HepG2 (cell line): ENCODE results near the gene FCAMR. TPM values are rescaled to one million over a fixed set of nuclear protein-coding genes. Genes with fewer than 3 reads are reported as not detected.

Experiments
- ATAC-seq: fragments of 200-7000 bp; cut with Tn5 transposase; 3 replicates; pipeline ENCODE4 v1.9.1; 2020; ENCODE audit warnings: mild to moderate bottlenecking, moderate library complexity
- BruUV-seq: library from RNA; stranded (reverse); fragments of 400-500 nt; replicated peaks from 2 replicates; lab custom pipeline; 2021; lab: Mats Ljungman, UMichigan
- CTCF ChIA-PET: fragments of 300-600 bp; formaldehyde crosslinking; extraction: SDS; loops from one replicate; lab custom pipeline; 2021; ENCODE audit warnings: low total read pairs, inconsistent platforms, low intra/inter-chr PET ratio; lab: Yijun Ruan, JAX
- POLR2A ChIA-PET: fragments of 350-600 bp; sonication (Branson Sonifier 250); formaldehyde crosslinking; loops from one replicate; lab custom pipeline; 2020; ENCODE audit warnings: antibody characterized with exemption, inconsistent platforms; lab: Yijun Ruan, JAX
- DNase-seq: peaks from one replicate; pipeline ENCODE4 v3.0.0-alpha.2; 2015; ENCODE audit warnings: low spot score
- FAIRE-seq: peaks from 3 replicates; lab custom pipeline; 2011; peaks lifted over from hg19 to GRCh38; lab: Jason Lieb, UNC
- H2AFZ ChIP-seq: one replicate; pipeline ENCODE4 v1.6.1; 2011; ENCODE audit warnings: low read length, inconsistent platforms
- H3K27ac ChIP-seq: fragments of 300-600 bp; 3 replicates; pipeline ENCODE4 v1.8.0; 2011; ENCODE audit warnings: mixed run types, mild to moderate bottlenecking, mixed read lengths, low read length, inconsistent platforms; ENCODE audit not compliant: insufficient read depth; ENCODE audit errors: extremely low read length
- H3K27me3 ChIP-seq, 2 experiments: fragments of 200-600 bp in 1 of 2; 2 replicates in 1 of 2; 3 replicates in 1 of 2; pipeline versions ENCODE4 v1.6.0 to v1.8.0; 2011; ENCODE audit warnings: low read length in 2 of 2, mild to moderate bottlenecking in 2 of 2, moderate library complexity in 2 of 2, inconsistent platforms in 1 of 2; ENCODE audit not compliant: insufficient read depth in 2 of 2, control insufficient read depth in 1 of 2
- H3K36me3 ChIP-seq, 2 experiments: fragments of 200-600 bp in 1 of 2; replicated peaks in 1 of 2; 2 replicates in 1 of 2; 3 replicates in 1 of 2; pipeline versions ENCODE4 v1.5.1 to v1.8.0; 2011; ENCODE audit warnings: low read length in 2 of 2, inconsistent platforms in 1 of 2; ENCODE audit not compliant: insufficient read depth in 2 of 2, control insufficient read depth in 1 of 2
- H3K4me1 ChIP-seq: 2 replicates; pipeline ENCODE4 v1.5.1; 2012; ENCODE audit warnings: low read length, inconsistent platforms; ENCODE audit not compliant: insufficient read depth
- H3K4me2 ChIP-seq: 2 replicates; pipeline ENCODE4 v1.6.0; 2011; ENCODE audit warnings: low read depth, low read length, inconsistent platforms
- H3K4me3 ChIP-seq, 3 experiments: fragments of 200-600 bp in 1 of 3; sonication (generic), shearing (Covaris generic) in 1 of 3; replicated peaks in 1 of 3; 2 replicates each; pipeline ENCODE4 v1.5.1; 2011 to 2016; ENCODE audit warnings: low read length in 3 of 3, inconsistent platforms in 2 of 3, low read depth in 2 of 3, mild to moderate bottlenecking in 2 of 3, control low read depth in 1 of 3, mixed read lengths in 1 of 3; ENCODE audit not compliant: insufficient read depth in 1 of 3
- H3K79me2 ChIP-seq: one replicate; pipeline ENCODE4 v1.6.1; 2011; ENCODE audit warnings: low read length, inconsistent platforms; ENCODE audit not compliant: insufficient read depth
- H3K9ac ChIP-seq: 2 replicates; pipeline ENCODE4 v1.6.0; 2011; ENCODE audit warnings: mild to moderate bottlenecking, low read depth, low read length, inconsistent platforms; ENCODE audit not compliant: insufficient read depth
- H3K9me3 ChIP-seq: 2 replicates; pipeline ENCODE4 v1.5.1; 2012; ENCODE audit warnings: mild to moderate bottlenecking, low read length
- H4K20me1 ChIP-seq: 2 replicates; pipeline ENCODE4 v1.6.0; 2011; ENCODE audit warnings: inconsistent platforms, mild to moderate bottlenecking, low read length, moderate library complexity; ENCODE audit not compliant: insufficient read depth
- GATAD2A ChIP-seq: IDR thresholded peaks from 2 replicates; pipeline ENCODE4 v1.6.1; 2016
- MIXL1 ChIP-seq: IDR thresholded peaks from 2 replicates; pipeline ENCODE4 v1.6.1; 2016
- NPAS2 ChIP-seq: sonication (generic); formaldehyde crosslinking; IDR thresholded peaks from 2 replicates; pipeline ENCODE4 v1.8.0; 2022; ENCODE audit warnings: mild to moderate bottlenecking, missing genetic modification reagents, borderline replicate concordance
- RAD51 ChIP-seq: fragments of 450-650 bp; IDR thresholded peaks from 2 replicates; pipeline ENCODE4 v1.6.1; 2016; ENCODE audit warnings: borderline replicate concordance
- TMF1 ChIP-seq: sonication (generic); formaldehyde crosslinking; IDR thresholded peaks from 2 replicates; pipeline ENCODE4 v1.8.1; 2022; ENCODE audit warnings: low read depth, missing genetic modification reagents
- ZFP37 ChIP-seq: sonication (generic); formaldehyde crosslinking; IDR thresholded peaks from 2 replicates; pipeline ENCODE4 v1.4.0; 2020; ENCODE audit warnings: missing genetic modification reagents, borderline replicate concordance
- ZNF44 ChIP-seq: sonication (generic); formaldehyde crosslinking; IDR thresholded peaks from 2 replicates; pipeline ENCODE4 v1.5.1; 2020; ENCODE audit warnings: mild to moderate bottlenecking, missing genetic modification reagents
- ZNF772 ChIP-seq: sonication (generic); formaldehyde crosslinking; IDR thresholded peaks from 2 replicates; pipeline ENCODE4 v1.5.0; 2020; ENCODE audit warnings: mild to moderate bottlenecking, missing genetic modification reagents
- WGBS: methylation state at CpG from one replicate; pipeline ENCODE4 v1.1.6; 2017; ENCODE audit warnings: low lambda C conversion rate; 5-methylcytosine and 5-hydroxymethylcytosine counted together
- in situ Hi-C: cut with HindIII; loops from 2 replicates; pipeline ENCODE4 v1.10.0; 2017; ENCODE audit warnings: low pct_unique_long_range_greater_than_20kb; ENCODE audit not compliant: extremely low pct_ligation_motif_present
- intact Hi-C: fragments of 100-400 bp; cut with micrococcal nuclease; formaldehyde crosslinking; loops from one replicate; pipeline ENCODE4 v1.10.0; 2022; ENCODE audit not compliant: unreplicated experiment
- polyA plus RNA-seq, 8 experiments: library from polyadenylated mRNA; depleted of rRNA in 3 of 8; stranded (reverse) in 7 of 8; unstranded in 1 of 8; fragments of >200 nt; fragmentation: Illumina TruSeq in 4 of 8; extraction: Trizol in 4 of 8; gene quantifications; 2 replicates each; pipeline versions ENCODE4 v1.2.1 to v1.2.3, GENCODE V29; 2011 to 2016; ENCODE audit warnings: low read depth in 4 of 8, missing spikeins in 1 of 8, mixed read lengths in 1 of 8; ENCODE audit not compliant: insufficient read depth in 1 of 8
- total RNA-seq, 5 experiments: library from RNA; depleted of rRNA; stranded (reverse); fragments of >200 nt; fragmentation: Illumina TruSeq; extraction: Trizol; gene quantifications; 2 replicates each; pipeline ENCODE4 v1.2.3, GENCODE V29; 2016; ENCODE audit warnings: low read depth in 1 of 5
- TF ChIP-seq, protein P1 (sequence below): sonication (generic); formaldehyde crosslinking; IDR thresholded peaks from 2 replicates; pipeline ENCODE4 v1.8.1; 2022; ENCODE audit warnings: low read depth, mild to moderate bottlenecking, missing genetic modification reagents
- TF ChIP-seq, protein P2 (sequence below): sonication (generic); formaldehyde crosslinking; IDR thresholded peaks from 2 replicates; pipeline ENCODE4 v1.8.0; 2023; ENCODE audit warnings: mild to moderate bottlenecking, missing genetic modification reagents
- TF ChIP-seq, protein P3 (sequence below), 2 experiments: sonication (generic) in 1 of 2; formaldehyde crosslinking in 1 of 2; IDR thresholded peaks; 2 replicates each; pipeline versions ENCODE4 v1.5.1 to v1.6.1; 2011 to 2020; ENCODE audit warnings: borderline replicate concordance in 1 of 2, low read depth in 1 of 2, low read length in 1 of 2, mild to moderate bottlenecking in 1 of 2, missing genetic modification reagents in 1 of 2, moderate library complexity in 1 of 2
- TF ChIP-seq, protein P4 (sequence below): sonication (generic); formaldehyde crosslinking; conservative IDR thresholded peaks from 2 replicates; pipeline ENCODE4 v1.4.0; 2020; ENCODE audit warnings: missing genetic modification reagents

Gene FCAMR
- total and polyA plus RNA-seq, 2 of the 13 experiments (the other 11 are each of a cell fraction or from before 2014, with no cell fraction given), result not detected

DNA sequence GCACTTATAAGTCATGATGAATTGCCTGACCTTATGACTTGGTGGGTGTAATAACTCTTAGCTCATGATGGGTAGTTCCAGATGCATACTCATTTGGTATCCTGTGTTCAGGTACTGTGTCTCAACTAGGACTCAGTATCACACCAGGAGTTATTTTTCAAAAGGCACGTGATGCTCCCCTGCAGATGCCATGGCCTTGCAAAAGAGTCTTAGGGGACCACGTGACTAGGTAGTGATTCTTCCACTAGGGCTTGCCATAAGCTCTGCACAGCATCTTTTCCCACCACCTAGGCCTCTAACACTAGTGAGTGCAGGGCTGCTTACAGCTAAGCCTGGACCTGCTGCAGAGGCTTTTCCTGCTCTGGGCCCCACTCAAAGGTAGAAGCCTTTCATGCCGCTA is 3.9 kb upstream of the FCAMR start:
- no peak overlapping the region for H2AFZ ChIP-seq
- peaks cover 0 to 9% of the 10 kb centered on the region in 2 experiments; a peak in 3 of 5 replicates for H3K27me3 ChIP-seq
- DNase-seq, result no peak
- WGBS, result 10% methylated on average over 2 of the region's 3 CpGs
- no peak for FAIRE-seq
- no peak overlapping the region for H3K4me2 ChIP-seq
- ChIA-PET POLR2A (no interaction called here), CTCF (no interaction called here)
- H3K27ac ChIP-seq, result no peak overlapping the region
- H3K9ac ChIP-seq, result no peak overlapping the region
- in situ Hi-C loops, result no loop called here
- H3K36me3 ChIP-seq, result no peaks in the 10 kb centered on the region
- no peaks in the 10 kb centered on the region for H3K79me2 ChIP-seq
- no peaks in the 10 kb centered on the region for H3K9me3 ChIP-seq
- H4K20me1 ChIP-seq, result no peaks in the 10 kb centered on the region
- no TSS peak for BruUV-seq
- no peak for ATAC-seq
- intact Hi-C loops, result no loop called here
- 0 out of 2 replicates have a peak, but pooled peaks cover 7% of the 10 kb centered on the region for H3K4me1 ChIP-seq
- TF ChIP-seq, protein P1, sequence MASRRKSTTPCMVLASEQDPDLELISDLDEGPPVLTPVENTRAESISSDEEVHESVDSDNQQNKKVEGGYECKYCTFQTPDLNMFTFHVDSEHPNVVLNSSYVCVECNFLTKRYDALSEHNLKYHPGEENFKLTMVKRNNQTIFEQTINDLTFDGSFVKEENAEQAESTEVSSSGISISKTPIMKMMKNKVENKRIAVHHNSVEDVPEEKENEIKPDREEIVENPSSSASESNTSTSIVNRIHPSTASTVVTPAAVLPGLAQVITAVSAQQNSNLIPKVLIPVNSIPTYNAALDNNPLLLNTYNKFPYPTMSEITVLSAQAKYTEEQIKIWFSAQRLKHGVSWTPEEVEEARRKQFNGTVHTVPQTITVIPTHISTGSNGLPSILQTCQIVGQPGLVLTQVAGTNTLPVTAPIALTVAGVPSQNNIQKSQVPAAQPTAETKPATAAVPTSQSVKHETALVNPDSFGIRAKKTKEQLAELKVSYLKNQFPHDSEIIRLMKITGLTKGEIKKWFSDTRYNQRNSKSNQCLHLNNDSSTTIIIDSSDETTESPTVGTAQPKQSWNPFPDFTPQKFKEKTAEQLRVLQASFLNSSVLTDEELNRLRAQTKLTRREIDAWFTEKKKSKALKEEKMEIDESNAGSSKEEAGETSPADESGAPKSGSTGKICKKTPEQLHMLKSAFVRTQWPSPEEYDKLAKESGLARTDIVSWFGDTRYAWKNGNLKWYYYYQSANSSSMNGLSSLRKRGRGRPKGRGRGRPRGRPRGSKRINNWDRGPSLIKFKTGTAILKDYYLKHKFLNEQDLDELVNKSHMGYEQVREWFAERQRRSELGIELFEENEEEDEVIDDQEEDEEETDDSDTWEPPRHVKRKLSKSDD (CRISPR knock-in tag), result no peak
- TF ChIP-seq ZNF44 (CRISPR knock-in tag) (no peak), MIXL1 (CRISPR knock-in tag) (no peak), GATAD2A (CRISPR knock-in tag) (no peak), RAD51 (peak; percentile 17; the same call in 1 of the 2 replicates), NPAS2 (no peak), ZFP37 (CRISPR knock-in tag) (no peak), TMF1 (CRISPR knock-in tag) (no peak), ZNF772 (CRISPR knock-in tag) (no peak)
- TF ChIP-seq, protein P2, sequence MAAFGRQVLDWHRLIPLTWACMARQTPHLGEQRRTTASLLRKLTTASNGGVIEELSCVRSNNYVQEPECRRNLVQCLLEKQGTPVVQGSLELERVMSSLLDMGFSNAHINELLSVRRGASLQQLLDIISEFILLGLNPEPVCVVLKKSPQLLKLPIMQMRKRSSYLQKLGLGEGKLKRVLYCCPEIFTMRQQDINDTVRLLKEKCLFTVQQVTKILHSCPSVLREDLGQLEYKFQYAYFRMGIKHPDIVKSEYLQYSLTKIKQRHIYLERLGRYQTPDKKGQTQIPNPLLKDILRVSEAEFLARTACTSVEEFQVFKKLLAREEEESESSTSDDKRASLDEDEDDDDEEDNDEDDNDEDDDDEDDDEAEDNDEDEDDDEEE (CRISPR knock-in tag), result no peak
- TF ChIP-seq, protein P3, sequence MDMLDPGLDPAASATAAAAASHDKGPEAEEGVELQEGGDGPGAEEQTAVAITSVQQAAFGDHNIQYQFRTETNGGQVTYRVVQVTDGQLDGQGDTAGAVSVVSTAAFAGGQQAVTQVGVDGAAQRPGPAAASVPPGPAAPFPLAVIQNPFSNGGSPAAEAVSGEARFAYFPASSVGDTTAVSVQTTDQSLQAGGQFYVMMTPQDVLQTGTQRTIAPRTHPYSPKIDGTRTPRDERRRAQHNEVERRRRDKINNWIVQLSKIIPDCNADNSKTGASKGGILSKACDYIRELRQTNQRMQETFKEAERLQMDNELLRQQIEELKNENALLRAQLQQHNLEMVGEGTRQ (IDR thresholded peaks at IDR 0.05; ENCODE audit: low read depth, low read length), result peak; percentile 55; the same call in 1 of the 2 replicates
- TF ChIP-seq, protein P3 (CRISPR knock-in tag; IDR thresholded peaks at IDR 0.05; ENCODE audit: borderline replicate concordance), result no peak
- TF ChIP-seq, protein P4, sequence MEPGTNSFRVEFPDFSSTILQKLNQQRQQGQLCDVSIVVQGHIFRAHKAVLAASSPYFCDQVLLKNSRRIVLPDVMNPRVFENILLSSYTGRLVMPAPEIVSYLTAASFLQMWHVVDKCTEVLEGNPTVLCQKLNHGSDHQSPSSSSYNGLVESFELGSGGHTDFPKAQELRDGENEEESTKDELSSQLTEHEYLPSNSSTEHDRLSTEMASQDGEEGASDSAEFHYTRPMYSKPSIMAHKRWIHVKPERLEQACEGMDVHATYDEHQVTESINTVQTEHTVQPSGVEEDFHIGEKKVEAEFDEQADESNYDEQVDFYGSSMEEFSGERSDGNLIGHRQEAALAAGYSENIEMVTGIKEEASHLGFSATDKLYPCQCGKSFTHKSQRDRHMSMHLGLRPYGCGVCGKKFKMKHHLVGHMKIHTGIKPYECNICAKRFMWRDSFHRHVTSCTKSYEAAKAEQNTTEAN (CRISPR knock-in tag), result no peak
- H3K4me3 ChIP-seq, result no peak overlapping the region
